Activated CD8-positive, alpha-beta memory T cell treated with anti-CD3 and anti-CD28 coated beads, Interleukin-2, amount 50 U/mL, for 48 hours (primary cell): ENCODE data around the gene GSTO2.
"Not testable (repeated sequence)": the region's sequence is repeated elsewhere in the genome, so short reads cannot be mapped to it uniquely, and the experiment has no call there.

ENCODE experiments used
- DNase-seq: peaks from one replicate; pipeline ENCODE4 v3.0.0-alpha.2; 2020

Gene GSTO2

GRCh38 chr10:104268713-104269645 lies at the start of gene GSTO2:
Gene GSTO2, plus strand, starts transcription at chr10:104269184. Its CDS starts 5,732 bp downstream, at chr10:104274916.
- peak; percentile 97 for DNase-seq

GRCh38 chr10:104220522-104220921 lies 48.5 kb upstream of the GSTO2 start:
- no peak for DNase-seq

- DNase-seq: no peak
These were observed 45.7 kb upstream of the GSTO2 start for GRCh38 chr10:104223304-104223703.

- no peak for DNase-seq
These were observed 38.5 kb upstream of the GSTO2 start for GRCh38 chr10:104230490-104230889.

- peak; percentile 100 for DNase-seq
These were observed 37.0 kb upstream of the GSTO2 start, which contains the start of gene CFAP43 for GRCh38 chr10:104231784-104232612. Gene CFAP43, minus strand, starts transcription at chr10:104232364. Its CDS starts 118 bp downstream, at chr10:104232246.

GRCh38 chr10:104232613-104233102 lies 36.3 kb upstream of the GSTO2 start:
- no peak for DNase-seq

- no peak for DNase-seq
These were observed 35.2 kb upstream of the GSTO2 start for GRCh38 chr10:104233817-104234216.

- DNase-seq: no peak
These were observed 34.0 kb upstream of the GSTO2 start for GRCh38 chr10:104234934-104235333.

GRCh38 chr10:104235801-104236200 lies 33.2 kb upstream of the GSTO2 start:
- DNase-seq: no peak

- DNase-seq: no peak
These were observed 28.9 kb upstream of the GSTO2 start for GRCh38 chr10:104240078-104240477.

GRCh38 chr10:104242545-104242944 lies 26.4 kb upstream of the GSTO2 start:
- no peak for DNase-seq

- not testable (repeated sequence) for DNase-seq
These were observed 26.0 kb upstream of the GSTO2 start for GRCh38 chr10:104243009-104243408.

GRCh38 chr10:104243512-104243911 lies 25.5 kb upstream of the GSTO2 start:
- DNase-seq: no peak

GRCh38 chr10:104245066-104245632 lies 23.8 kb upstream of the GSTO2 start:
- no peak for DNase-seq

- no peak for DNase-seq
These were observed 22.0 kb upstream of the GSTO2 start for GRCh38 chr10:104246976-104247375.

- DNase-seq: no peak
These were observed 21.4 kb upstream of the GSTO2 start for GRCh38 chr10:104247513-104248146.

GRCh38 chr10:104248931-104249330 lies 20.1 kb upstream of the GSTO2 start:
- not testable (repeated sequence) for DNase-seq

- no peak for DNase-seq
These were observed 18.6 kb upstream of the GSTO2 start for GRCh38 chr10:104250371-104250770.

- DNase-seq: no peak
These were observed 17.5 kb upstream of the GSTO2 start for GRCh38 chr10:104251443-104251842.

- DNase-seq: no peak
These were observed 16.6 kb upstream of the GSTO2 start for GRCh38 chr10:104252368-104252767.

- DNase-seq: no peak
These were observed 15.9 kb upstream of the GSTO2 start for GRCh38 chr10:104253106-104253505.

GRCh38 chr10:104253606-104254410 lies 15.2 kb upstream of the GSTO2 start:
- DNase-seq: no peak
